Left colon (tissue), 2 donors: ENCODE results near the gene LENG1. TPM values are rescaled to one million over a fixed set of nuclear protein-coding genes. Genes with fewer than 3 reads are reported as not detected.
"Not testable (repeated sequence)": the region's sequence is repeated elsewhere in the genome, so short reads cannot be mapped to it uniquely, and the experiment has no call there.

Source experiments
- ATAC-seq: fragments of 200-7000 bp; cut with Tn5 transposase; one replicate; pipeline ENCODE4 v1.9.1; 2020; ENCODE audit warnings: mild to moderate bottlenecking, moderate library complexity
- DNase-seq, 2 donors: peaks; one replicate each; pipeline ENCODE4 v3.0.0-alpha.2; 2020
- intact Hi-C, 2 donors: fragments of 100-400 bp; cut with DNase I in 1 of 2; cut with micrococcal nuclease in 1 of 2; formaldehyde crosslinking; loops; one replicate each; pipeline versions ENCODE4 v1.11.2 to v1.14.0; 2022; cut with DNase I, micrococcal nuclease
- total RNA-seq, 2 donors: library from RNA; stranded (reverse); fragmentation: NEBNext Ultra II Directional; extraction: Animal tissue kit (Norgen Biotek cat#: 25700); gene quantifications; one replicate each; pipeline ENCODE4 v1.2.1, GENCODE V29; 2021
- donor health status: DM: no; HTN: no; CAD: no.
- donor health status: DM: yes; HTN: yes; CAD: no.

LENG1 gene
- total RNA-seq, 2 donors from 2014 or later = 5.3 to 7.3 TPM

GRCh38 chr19:54171736-54172431 lies 12.4 kb upstream of the LENG1 start:
- DNase-seq = peak in 1 of 2 donors; percentile 25
- ATAC-seq, intact Hi-C loops: not testable (repeated sequence)

GRCh38 chr19:54169149-54169740 lies 9.7 kb upstream of the LENG1 start:
- intact Hi-C loops = loop anchor here in 1 of 2 donors (5.0 kb wide), 1 partner anchor 63 kb away; no protein-coding TSS in a partner anchor
- DNase-seq (no peak), ATAC-seq (no peak)

GRCh38 chr19:54168174-54168917 lies 8.8 kb upstream of the LENG1 start:
- peak; percentile 37 for ATAC-seq
- DNase-seq = peak; percentile 87 to 98
- intact Hi-C loops = loop anchor here in 1 of 2 donors (5.0 kb wide), 1 partner anchor 64 kb away; no protein-coding TSS in a partner anchor

- intact Hi-C loops = loop anchor here in 1 of 2 donors (5.0 kb wide), 1 partner anchor 67 kb away; no protein-coding TSS in a partner anchor
- ATAC-seq = no peak
- DNase-seq = no peak
These were observed 5.7 kb upstream of the LENG1 start for GRCh38 chr19:54165222-54165621.

- DNase-seq (peak; percentile 88 to 95), ATAC-seq (peak; percentile 60)
- intact Hi-C loops = loop anchor here in 1 of 2 donors (5.0 kb wide), 1 partner anchor 68 kb away; no protein-coding TSS in a partner anchor
These were observed 5.0 kb upstream of the LENG1 start for GRCh38 chr19:54164369-54165068.

- intact Hi-C loops = no loop called here
- ATAC-seq (no peak), DNase-seq (no peak)
These were observed 3.4 kb upstream of the LENG1 start for GRCh38 chr19:54162884-54163283.

GRCh38 chr19:54162241-54162805 lies 2.8 kb upstream of the LENG1 start:
- peak; percentile 91 to 96 for DNase-seq
- ATAC-seq = peak; percentile 51
- intact Hi-C loops = no loop called here

- no peak for DNase-seq
- no peak for ATAC-seq
- intact Hi-C loops = no loop called here
These were observed 1.3 kb upstream of the LENG1 start for GRCh38 chr19:54160854-54161253.

GRCh38 chr19:54160182-54160811 lies 776 bp upstream of the LENG1 start:
- intact Hi-C loops = no loop called here
- ATAC-seq (no peak), DNase-seq (no peak)

GRCh38 chr19:54158812-54159351 lies 639 bp downstream of the LENG1 start:
- DNase-seq = no peak
- intact Hi-C loops = no loop called here
- ATAC-seq = no peak

- no peak for DNase-seq
- intact Hi-C loops = no loop called here
- ATAC-seq = no peak
These were observed 2.6 kb downstream of the LENG1 start for GRCh38 chr19:54156953-54157352.

- DNase-seq = no peak
- ATAC-seq = no peak
- intact Hi-C loops = no loop called here
These were observed 3.0 kb downstream of the LENG1 start for GRCh38 chr19:54156490-54156889.

- no peak for ATAC-seq
- DNase-seq = no peak
- intact Hi-C loops = no loop called here
These were observed 3.8 kb downstream of the LENG1 start for GRCh38 chr19:54155694-54156093.

- ATAC-seq = no peak
- intact Hi-C loops = no loop called here
- no peak for DNase-seq
These were observed 4.7 kb downstream of the LENG1 start for GRCh38 chr19:54154603-54155345.

- intact Hi-C loops = no loop called here
- DNase-seq (no peak), ATAC-seq (no peak)
These were observed 5.7 kb downstream of the LENG1 start for GRCh38 chr19:54153731-54154326.

- no peak for DNase-seq
- intact Hi-C loops = no loop called here
- peak; percentile 2 for ATAC-seq
These were observed 6.5 kb downstream of the LENG1 start for GRCh38 chr19:54152878-54153524.

- intact Hi-C loops = no loop called here
- DNase-seq = no peak
These were observed 7.3 kb downstream of the LENG1 start for GRCh38 chr19:54152267-54152666.

More at GRCh38 chr19:54152267-54152666, 7.3 kb downstream of the LENG1 start:
- ATAC-seq = peak; percentile 3
